IMR-90 (cell line): Measurements from ENCODE around the gene INPPL1. TPM values are rescaled to one million over a fixed set of nuclear protein-coding genes. Genes with fewer than 3 reads are reported as not detected.

Source experiments
- ATAC-seq: fragments of 200-7000 bp; cut with Tn5 transposase; 2 replicates; pipeline ENCODE4 v1.9.1; 2020; ENCODE audit warnings: low read depth, mild to moderate bottlenecking, moderate library complexity
- BruUV-seq: library from RNA; stranded (reverse); fragments of 400-500 nt; replicated peaks from 2 replicates; lab custom pipeline; 2021; lab: Mats Ljungman, UMichigan
- CTCF ChIA-PET: fragments of 300-600 bp; formaldehyde crosslinking; extraction: SDS; loops from one replicate; lab custom pipeline; 2021; ENCODE audit warnings: antibody characterized with exemption; lab: Yijun Ruan, JAX
- POLR2A ChIA-PET: fragments of 300-600 bp; sonication (Branson Sonifier 250); formaldehyde crosslinking; loops from one replicate; lab custom pipeline; 2022; ENCODE audit warnings: antibody characterized with exemption; ENCODE audit not compliant: unreplicated experiment; lab: Charles Lee
- DNase-seq: peaks from one replicate; pipeline ENCODE4 v3.0.0; 2013
- H2AFZ ChIP-seq: replicated peaks from 2 replicates; pipeline ENCODE3; 2013; ENCODE audit warnings: low read length, mild to moderate bottlenecking; ENCODE audit not compliant: poor library complexity
- H2AK5ac ChIP-seq: 2 replicates; pipeline ENCODE4 v1.6.1; 2013; ENCODE audit warnings: low read depth, low read length, inconsistent platforms
- H2AK9ac ChIP-seq: replicated peaks from 2 replicates; pipeline ENCODE3; 2013; ENCODE audit warnings: mild to moderate bottlenecking, low read depth, low read length, moderate library complexity; ENCODE audit not compliant: poor library complexity
- H2BK120ac ChIP-seq: 2 replicates; pipeline ENCODE4 v1.6.1; 2013; ENCODE audit warnings: low read depth, low read length, inconsistent platforms
- H2BK15ac ChIP-seq: 3 replicates; pipeline ENCODE4 v1.6.1; 2013; ENCODE audit warnings: low read depth, low read length, inconsistent platforms
- H2BK20ac ChIP-seq: 2 replicates; pipeline ENCODE4 v1.6.1; 2013; ENCODE audit warnings: low read depth, mild to moderate bottlenecking, inconsistent platforms, low read length, moderate library complexity
- H2BK5ac ChIP-seq: 2 replicates; pipeline ENCODE4 v1.6.1; 2013; ENCODE audit warnings: mild to moderate bottlenecking, low read depth, low read length, inconsistent platforms; ENCODE audit not compliant: poor library complexity, severe bottlenecking
- H3K14ac ChIP-seq: replicated peaks from 2 replicates; pipeline ENCODE4 v1.6.1; 2013; ENCODE audit warnings: low read depth, low read length, inconsistent platforms
- H3K18ac ChIP-seq: 2 replicates; pipeline ENCODE4 v1.6.1; 2013; ENCODE audit warnings: low read depth, low read length, control low read depth
- H3K23ac ChIP-seq: 2 replicates; pipeline ENCODE4 v1.6.1; 2013; ENCODE audit warnings: low read depth, low read length, inconsistent platforms
- H3K27ac ChIP-seq: 2 replicates; pipeline ENCODE4 v1.5.1; 2013; ENCODE audit warnings: mild to moderate bottlenecking, control low read depth, low read length; ENCODE audit not compliant: insufficient read depth
- H3K27me3 ChIP-seq: 2 replicates; pipeline ENCODE4 v1.6.1; 2013; ENCODE audit warnings: low read length; ENCODE audit not compliant: control insufficient read depth, insufficient read depth
- H3K36me3 ChIP-seq: 2 replicates; pipeline ENCODE4 v1.6.1; 2013; ENCODE audit warnings: low read length, mixed read lengths; ENCODE audit not compliant: control insufficient read depth, insufficient read depth
- H3K4ac ChIP-seq: 2 replicates; pipeline ENCODE4 v1.6.1; 2013; ENCODE audit warnings: low read depth, low read length, inconsistent platforms
- H3K4me1 ChIP-seq: 2 replicates; pipeline ENCODE4 v1.6.1; 2013; ENCODE audit warnings: low read length, mixed read lengths; ENCODE audit not compliant: control insufficient read depth, insufficient read depth
- H3K4me2 ChIP-seq: 2 replicates; pipeline ENCODE4 v1.6.1; 2013; ENCODE audit warnings: low read depth, mild to moderate bottlenecking, control low read depth, low read length, moderate library complexity
- H3K4me3 ChIP-seq: 2 replicates; pipeline ENCODE4 v1.5.1; 2013; ENCODE audit warnings: low read depth, mild to moderate bottlenecking, control low read depth, low read length, moderate library complexity; ENCODE audit not compliant: insufficient read depth
- H3K56ac ChIP-seq: 2 replicates; pipeline ENCODE4 v1.6.1; 2013; ENCODE audit warnings: low read length, inconsistent platforms; ENCODE audit not compliant: insufficient read depth; ENCODE audit errors: extremely low read depth
- H3K79me1 ChIP-seq, 2 experiments: 2 replicates each; pipeline ENCODE4 v1.6.1; 2013; ENCODE audit warnings: low read length in 2 of 2, inconsistent platforms in 1 of 2, low read depth in 1 of 2
- H3K9ac ChIP-seq: 2 replicates; pipeline ENCODE4 v1.6.1; 2013; ENCODE audit warnings: low read depth, low read length, control low read depth
- H3K9me1 ChIP-seq: 2 replicates; pipeline ENCODE4 v1.6.1; 2013; ENCODE audit warnings: low read length, inconsistent platforms; ENCODE audit not compliant: insufficient read depth
- H3K9me3 ChIP-seq: 2 replicates; pipeline ENCODE4 v1.6.1; 2013; ENCODE audit warnings: low read length; ENCODE audit not compliant: control insufficient read depth, insufficient read depth
- H4K20me1 ChIP-seq: 2 replicates; pipeline ENCODE4 v1.6.1; 2013; ENCODE audit warnings: low read length, inconsistent platforms; ENCODE audit not compliant: insufficient read depth
- H4K5ac ChIP-seq: 2 replicates; pipeline ENCODE4 v1.6.1; 2013; ENCODE audit warnings: mild to moderate bottlenecking, low read depth, low read length, control low read depth
- H4K8ac ChIP-seq, 2 experiments: 2 replicates each; pipeline ENCODE4 v1.6.1; 2013; ENCODE audit warnings: low read depth in 2 of 2, low read length in 2 of 2, control low read depth in 1 of 2, inconsistent platforms in 1 of 2
- H4K91ac ChIP-seq: 2 replicates; pipeline ENCODE4 v1.6.1; 2013; ENCODE audit warnings: low read depth, low read length, inconsistent platforms; ENCODE audit not compliant: insufficient read depth
- MXI1 ChIP-seq: IDR thresholded peaks from 2 replicates; pipeline ENCODE4 v1.6.1; 2012; ENCODE audit warnings: low read depth, mild to moderate bottlenecking, low read length, moderate library complexity, borderline replicate concordance
- NFE2L2 ChIP-seq: fragments of 150-350 bp; IDR thresholded peaks from 2 replicates; pipeline ENCODE4 v1.6.1; 2016; ENCODE audit warnings: low read depth, mild to moderate bottlenecking, low read length
- RCOR1 ChIP-seq: IDR thresholded peaks from 2 replicates; pipeline ENCODE4 v1.6.1; 2012; ENCODE audit warnings: mild to moderate bottlenecking, low read length, improper control_type of control experiment; ENCODE audit not compliant: insufficient replicate concordance
- RFX5 ChIP-seq: IDR thresholded peaks from 2 replicates; pipeline ENCODE4 v1.8.0; 2012; ENCODE audit warnings: low read depth, mild to moderate bottlenecking, low read length, moderate library complexity
- USF2 ChIP-seq: fragments of 150-350 bp; IDR thresholded peaks from 2 replicates; pipeline ENCODE4 v1.6.1; 2017; ENCODE audit warnings: mild to moderate bottlenecking, antibody characterized with exemption, low read length, low read depth
- WGBS, 2 experiments: methylation state at CpG; one replicate each; pipeline versions ENCODE4 v1.1.5 to v1.1.7; 2013; ENCODE audit warnings: missing lambda C conversion rate in 2 of 2; ENCODE audit not compliant: insufficient read length in 1 of 2; ENCODE audit errors: extremely low coverage in 2 of 2; 5-methylcytosine and 5-hydroxymethylcytosine counted together
- dilution Hi-C: fragments of 300-500 bp; cut with HindIII; formaldehyde crosslinking; loops from one replicate; pipeline ENCODE4 v1.14.3; 2018; ENCODE audit warnings: low sequenced_read_pairs; ENCODE audit not compliant: unreplicated experiment
- in situ Hi-C: fragments of 300-500 bp; cut with MboI; formaldehyde crosslinking; loops from 3 replicates; pipeline ENCODE4 v1.14.3; 2019; ENCODE audit warnings: low sequenced_read_pairs, inconsistent platforms, mixed read lengths
- intact Hi-C: fragments of 100-400 bp; cut with micrococcal nuclease; formaldehyde crosslinking; loops from 2 replicates; pipeline ENCODE4 v1.10.0; 2022
- polyA plus RNA-seq, 3 experiments: library from polyadenylated mRNA; depleted of rRNA; stranded (reverse); fragments of >200 nt; gene quantifications; 2 replicates each; pipeline ENCODE4 v1.2.3, GENCODE V29; 2012; ENCODE audit warnings: low replicate concordance in 1 of 3
- total RNA-seq: library from RNA; depleted of rRNA; stranded (reverse); fragments of >200 nt; gene quantifications from 2 replicates; pipeline ENCODE4 v1.2.3, GENCODE V29; 2012

INPPL1 gene
- total and polyA plus RNA-seq, 2 of the 4 experiments (the other 2 are of a cell fraction): 27.4 to 105 TPM

GRCh38 chr11:72251614-72252013 lies 27.0 kb downstream of the INPPL1 start:
- Histone ChIP-seq H3K4me3 (no peak overlapping the region), H2BK120ac (no peak overlapping the region), H4K8ac (no peak overlapping the region), H2AK9ac (no peak overlapping the region), H3K4me2 (no peak overlapping the region), H3K36me3 (no peaks in the 10 kb centered on the region), H3K79me1 (no peaks in the 10 kb centered on the region), H3K4me1 (no peaks in the 10 kb centered on the region), H4K91ac (no peak overlapping the region), H2BK5ac (no peak overlapping the region), H3K18ac (no peak overlapping the region), H2AK5ac (no peak overlapping the region), H3K56ac (no peak overlapping the region), H4K20me1 (0 out of 2 replicates have a peak, but pooled peaks cover 2% of the 10 kb centered on the region), H3K9me3 (no peaks in the 10 kb centered on the region), H3K27ac (no peak overlapping the region), H2BK15ac (no peak overlapping the region), H3K27me3 (peaks cover 82% of the 10 kb centered on the region), H3K14ac (no peak overlapping the region), H3K9me1 (no peaks in the 10 kb centered on the region), H3K9ac (no peak overlapping the region), H2AFZ (no peak overlapping the region), H2BK20ac (no peak overlapping the region), H3K23ac (no peak overlapping the region), H4K5ac (no peak overlapping the region), H3K4ac (no peak overlapping the region)
- intact Hi-C loops: no loop called here
- no CpG with 5 or more reads among the region's 5 CpGs for WGBS, 2 experiments
- DNase-seq (no peak), ATAC-seq (no peak)
- POLR2A ChIA-PET: interaction anchor here (0.6 kb wide), 1 partner anchor 197 kb away, joined by 8 read pairs; no protein-coding TSS in a partner anchor
- BruUV-seq: no TSS peak
- in situ Hi-C loops: no loop called here
- TF ChIP-seq RCOR1 (no peak), RFX5 (no peak), USF2 (no peak), NFE2L2 (no peak), MXI1 (no peak)
- CTCF ChIA-PET: no interaction called here
- dilution Hi-C loops: no loop called here
